Measurements from ENCODE around the gene CLEC20A. TPM values are rescaled to one million over a fixed set of nuclear protein-coding genes. Genes with fewer than 3 reads are reported as not detected.
A peak's percentile ranks its signal among the peaks of the same experiment; 100 is the strongest.

Gene CLEC20A
- total RNA-seq, 1 donor from 2014 or later: not detected

DNA sequence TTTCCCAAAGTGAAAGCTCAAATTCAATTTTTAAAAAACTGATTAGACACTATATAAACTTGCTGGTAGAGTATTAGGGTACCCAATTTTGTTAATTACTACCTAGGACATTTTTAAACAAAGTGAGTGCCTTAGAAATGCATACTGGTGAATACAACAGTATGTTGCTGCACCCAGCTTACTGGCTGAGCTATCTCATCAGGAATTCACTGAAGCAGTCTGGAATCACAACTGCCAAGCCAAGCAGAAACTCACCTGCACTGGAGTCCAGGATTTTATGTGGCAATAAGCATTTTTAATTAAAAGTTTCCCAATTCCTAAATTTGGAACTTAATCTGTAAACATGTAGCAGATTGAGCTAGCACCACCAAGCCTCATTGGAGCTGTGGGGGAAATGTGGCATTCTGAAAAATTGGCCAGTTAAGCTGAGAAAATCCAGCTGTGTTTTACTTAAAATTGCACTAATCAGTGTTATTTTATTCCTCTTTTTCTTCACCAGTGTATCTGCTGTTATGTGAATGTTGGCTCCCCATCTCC lies 61.8 kb downstream of the CLEC20A start:
- Histone ChIP-seq H3K27ac (no peak overlapping the region), H3K36me3 (no peaks in the 10 kb centered on the region), H3K9me3 (no peaks in the 10 kb centered on the region), H3K4me3 (no peak overlapping the region), H3K27me3 (ENCODE audit: low read depth) (no peaks in the 10 kb centered on the region), H3K4me1 (no peaks in the 10 kb centered on the region)
- ATAC-seq (peak in 1 of 2 donors; percentile 42), DNase-seq (no peak)
- intact Hi-C loops (cut with DNase I): no loop called here
- TF ChIP-seq, protein P1, sequence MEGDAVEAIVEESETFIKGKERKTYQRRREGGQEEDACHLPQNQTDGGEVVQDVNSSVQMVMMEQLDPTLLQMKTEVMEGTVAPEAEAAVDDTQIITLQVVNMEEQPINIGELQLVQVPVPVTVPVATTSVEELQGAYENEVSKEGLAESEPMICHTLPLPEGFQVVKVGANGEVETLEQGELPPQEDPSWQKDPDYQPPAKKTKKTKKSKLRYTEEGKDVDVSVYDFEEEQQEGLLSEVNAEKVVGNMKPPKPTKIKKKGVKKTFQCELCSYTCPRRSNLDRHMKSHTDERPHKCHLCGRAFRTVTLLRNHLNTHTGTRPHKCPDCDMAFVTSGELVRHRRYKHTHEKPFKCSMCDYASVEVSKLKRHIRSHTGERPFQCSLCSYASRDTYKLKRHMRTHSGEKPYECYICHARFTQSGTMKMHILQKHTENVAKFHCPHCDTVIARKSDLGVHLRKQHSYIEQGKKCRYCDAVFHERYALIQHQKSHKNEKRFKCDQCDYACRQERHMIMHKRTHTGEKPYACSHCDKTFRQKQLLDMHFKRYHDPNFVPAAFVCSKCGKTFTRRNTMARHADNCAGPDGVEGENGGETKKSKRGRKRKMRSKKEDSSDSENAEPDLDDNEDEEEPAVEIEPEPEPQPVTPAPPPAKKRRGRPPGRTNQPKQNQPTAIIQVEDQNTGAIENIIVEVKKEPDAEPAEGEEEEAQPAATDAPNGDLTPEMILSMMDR (IDR thresholded peaks at IDR 0.05): no peak

DNA sequence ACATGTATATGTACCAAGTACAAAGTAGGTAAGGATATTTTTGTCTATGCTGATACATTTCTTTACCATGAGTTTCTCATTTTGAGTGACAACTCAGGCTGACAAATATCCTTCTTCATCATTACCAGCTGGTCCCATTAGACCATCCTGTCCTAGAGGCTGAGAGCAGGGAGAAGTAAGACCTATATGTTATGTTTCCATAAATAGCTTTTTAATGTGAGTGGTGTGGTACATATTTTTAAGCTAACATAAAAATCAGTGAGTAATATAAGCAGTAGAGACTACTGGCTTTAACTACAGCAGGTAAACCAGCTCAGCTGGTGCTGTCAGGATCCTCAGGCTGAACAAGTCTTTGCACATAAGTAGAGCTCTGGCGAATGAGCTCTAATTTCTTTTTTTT lies 62.4 kb downstream of the CLEC20A start:
- intact Hi-C loops (cut with DNase I): no loop called here
- H3K36me3 ChIP-seq: no peaks in the 10 kb centered on the region
- no peaks in the 10 kb centered on the region for H3K9me3 ChIP-seq
- H3K27me3 ChIP-seq (ENCODE audit: low read depth): no peaks in the 10 kb centered on the region
- TF ChIP-seq, protein P1 (IDR thresholded peaks at IDR 0.05): no peak
- no peak for ATAC-seq
- no peak overlapping the region for H3K27ac ChIP-seq
- DNase-seq: no peak
- no peak overlapping the region for H3K4me3 ChIP-seq
- H3K4me1 ChIP-seq: no peaks in the 10 kb centered on the region

Other genes starting within 250 kb of the CLEC20A start
- not detected for gene TEX35, start 16.1 kb upstream of the CLEC20A start, total RNA-seq
- gene RALGPS2, start 228.3 kb upstream of the CLEC20A start, total RNA-seq: 7.5 TPM

Data from lower lobe of right lung (tissue), 2 donors.